HG03439 (cell line): Measurements from ENCODE around the gene MYO1D.

Experiments
- ATAC-seq: cut with Tn5 transposase; IDR thresholded peaks from one replicate; pipeline ENCODE4 v1.9.1; 2021; ENCODE audit warnings: mild to moderate bottlenecking, moderate library complexity; ENCODE audit not compliant: unreplicated experiment

The MYO1D gene

GRCh38 chr17:32444301-32445073 lies 432.4 kb downstream of the MYO1D start, which contains the start of gene PSMD11:
TSS of gene PSMD11 (plus strand) at chr17:32444510. CDS start at chr17:32444524, 14 bp downstream.
- peak; percentile 86 for ATAC-seq

DNA sequence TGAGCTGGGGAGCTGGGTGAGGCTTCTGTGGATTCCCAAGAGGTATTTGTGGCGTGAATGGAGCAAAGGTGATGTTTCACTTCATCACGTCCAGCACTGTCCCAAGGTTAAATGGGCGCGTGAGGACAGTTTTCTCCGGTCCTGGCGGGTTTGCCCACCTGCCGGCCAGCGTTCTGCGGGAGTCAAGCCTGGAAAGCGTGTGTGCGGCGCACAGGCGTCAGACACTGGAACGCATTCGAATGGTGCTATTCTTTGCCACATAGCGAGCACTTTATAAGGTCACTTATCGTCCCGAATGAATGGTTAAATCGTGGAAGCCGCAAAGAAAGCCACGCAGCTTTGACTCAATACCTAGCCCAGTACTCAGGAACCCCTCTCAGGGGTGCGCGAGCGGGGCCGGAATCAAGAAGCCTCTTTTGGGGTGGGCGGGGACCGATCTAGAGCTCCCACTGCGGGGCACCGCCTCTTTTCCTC lies 433.1 kb downstream of the MYO1D start:
- no peak for ATAC-seq
